Vagina (tissue), 2 donors: ENCODE results near the gene PLCD4.

Experiments used
- POLR2A ChIP-seq, 2 donors: fragments of 450-650 bp; IDR thresholded peaks; one replicate each; pipeline ENCODE4 v1.6.1; 2017; ENCODE audit warnings: antibody characterized with exemption in 2 of 2, mild to moderate bottlenecking in 2 of 2, moderate library complexity in 2 of 2
- POLR2AphosphoS5 ChIP-seq, 2 donors: sonication (generic); formaldehyde crosslinking; IDR thresholded peaks; one replicate each; pipeline ENCODE4 v1.9.0; 2017; ENCODE audit warnings: antibody characterized with exemption in 2 of 2, mild to moderate bottlenecking in 2 of 2, low read depth in 1 of 2; ENCODE audit not compliant: insufficient read depth in 1 of 2
- TF ChIP-seq, protein P1 (sequence below), 3 experiments: fragments of 450-650 bp in 2 of 3; fragments of 200-600 bp in 1 of 3; sonication (generic) in 1 of 3; IDR thresholded peaks; one replicate each; pipeline ENCODE4 v1.5.1; 2017 to 2019; ENCODE audit warnings: antibody characterized with exemption in 3 of 3, mild to moderate bottlenecking in 2 of 3, moderate library complexity in 2 of 3

DNA sequence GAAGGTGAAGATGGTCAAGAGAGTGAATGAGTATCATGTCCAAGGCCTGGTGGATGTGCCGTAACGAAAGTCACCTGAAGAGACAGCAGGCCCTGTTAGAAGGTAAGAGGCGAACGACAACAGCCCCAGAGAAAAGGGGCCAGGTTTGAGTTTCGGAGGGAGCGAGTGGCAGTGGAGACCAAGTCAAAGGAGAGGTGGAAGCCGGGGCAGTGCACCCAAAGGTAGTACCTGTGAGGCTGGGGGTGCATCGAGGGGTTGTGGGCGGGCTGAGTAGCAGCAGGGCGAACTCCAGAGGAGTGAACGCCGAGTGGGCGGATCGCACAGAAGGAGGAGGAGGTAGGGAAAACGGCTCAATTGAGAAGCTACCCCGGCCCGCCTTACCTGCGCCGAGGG, 39.9 kb upstream of the PLCD4 start:
- TF ChIP-seq, protein P1, sequence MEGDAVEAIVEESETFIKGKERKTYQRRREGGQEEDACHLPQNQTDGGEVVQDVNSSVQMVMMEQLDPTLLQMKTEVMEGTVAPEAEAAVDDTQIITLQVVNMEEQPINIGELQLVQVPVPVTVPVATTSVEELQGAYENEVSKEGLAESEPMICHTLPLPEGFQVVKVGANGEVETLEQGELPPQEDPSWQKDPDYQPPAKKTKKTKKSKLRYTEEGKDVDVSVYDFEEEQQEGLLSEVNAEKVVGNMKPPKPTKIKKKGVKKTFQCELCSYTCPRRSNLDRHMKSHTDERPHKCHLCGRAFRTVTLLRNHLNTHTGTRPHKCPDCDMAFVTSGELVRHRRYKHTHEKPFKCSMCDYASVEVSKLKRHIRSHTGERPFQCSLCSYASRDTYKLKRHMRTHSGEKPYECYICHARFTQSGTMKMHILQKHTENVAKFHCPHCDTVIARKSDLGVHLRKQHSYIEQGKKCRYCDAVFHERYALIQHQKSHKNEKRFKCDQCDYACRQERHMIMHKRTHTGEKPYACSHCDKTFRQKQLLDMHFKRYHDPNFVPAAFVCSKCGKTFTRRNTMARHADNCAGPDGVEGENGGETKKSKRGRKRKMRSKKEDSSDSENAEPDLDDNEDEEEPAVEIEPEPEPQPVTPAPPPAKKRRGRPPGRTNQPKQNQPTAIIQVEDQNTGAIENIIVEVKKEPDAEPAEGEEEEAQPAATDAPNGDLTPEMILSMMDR (IDR thresholded peaks at IDR 0.05) = no peak
- TF ChIP-seq POLR2AphosphoS5 (IDR thresholded peaks at IDR 0.05; ENCODE audit: insufficient read depth in 1 of 2, low read depth in 1 of 2) (no peak), POLR2A (IDR thresholded peaks at IDR 0.05) (no peak)
